Activated CD4-positive, alpha-beta memory T cell treated with anti-CD3 and anti-CD28 coated beads for 36 hours (primary cell): ENCODE results near the gene MRTFB. TPM values are rescaled to one million over a fixed set of nuclear protein-coding genes. Genes with fewer than 3 reads are reported as not detected.

Source experiments
- CTCF ChIA-PET: fragments of 350-600 bp; sonication (Branson Sonifier 250); formaldehyde crosslinking; loops from one replicate; lab custom pipeline; 2021; ENCODE audit warnings: antibody characterized with exemption, inconsistent platforms; lab: Charles Lee
- POLR2A ChIA-PET: fragments of 350-600 bp; sonication (Branson Sonifier 250); formaldehyde crosslinking; loops from one replicate; lab custom pipeline; 2021; ENCODE audit warnings: antibody characterized with exemption; lab: Charles Lee
- DNase-seq: peaks from one replicate; pipeline ENCODE4 v3.0.0-alpha.2; 2020
- H3K27ac Mint-ChIP-seq: one replicate; pipeline ENCODE4 v1.8.0; 2021; ENCODE audit warnings: mixed read lengths
- H3K27me3 Mint-ChIP-seq: one replicate; pipeline ENCODE4 v1.8.0; 2021; ENCODE audit warnings: mixed read lengths
- H3K36me3 Mint-ChIP-seq: one replicate; pipeline ENCODE4 v1.8.0; 2021; ENCODE audit warnings: mixed read lengths
- H3K4me1 Mint-ChIP-seq: one replicate; pipeline ENCODE4 v1.8.0; 2021; ENCODE audit warnings: low read depth, mixed read lengths
- H3K4me3 Mint-ChIP-seq: one replicate; pipeline ENCODE4 v1.8.0; 2021; ENCODE audit warnings: mild to moderate bottlenecking, mixed read lengths
- H3K9me3 Mint-ChIP-seq: one replicate; pipeline ENCODE4 v1.8.0; 2021; ENCODE audit warnings: mixed read lengths
- intact Hi-C: fragments of 100-400 bp; cut with micrococcal nuclease; formaldehyde crosslinking; loops from one replicate; pipeline ENCODE4 v1.15.1; 2023
- total RNA-seq, 2 experiments: library from RNA; stranded (reverse); gene quantifications; one replicate each; pipeline ENCODE4 v1.2.3, GENCODE V29; 2021

The MRTFB gene
- total RNA-seq, 2 experiments from 2014 or later = 8.8 to 9.7 TPM

- Mint-ChIP-seq H3K36me3 (peaks cover 3% of the 10 kb centered on the region), H3K27ac (no peak overlapping the region), H3K4me1 (peaks cover 8% of the 10 kb centered on the region), H3K4me3 (no peak overlapping the region), H3K9me3 (no peaks in the 10 kb centered on the region), H3K27me3 (no peaks in the 10 kb centered on the region)
- no peak for DNase-seq
- CTCF ChIA-PET = interaction anchor here (1.5 kb wide), 1 partner anchor 10 kb away, joined by 4 read pairs; no protein-coding TSS in a partner anchor
- intact Hi-C loops = no loop called here
- POLR2A ChIA-PET = no interaction called here
Measured at GRCh38 chr16:14239791-14240190, 168.7 kb downstream of the MRTFB start.

GRCh38 chr16:14240219-14240843 is 169.2 kb downstream of the MRTFB start:
- H3K4me1 Mint-ChIP-seq = peaks cover 8% of the 10 kb centered on the region
- ChIA-PET POLR2A (no interaction called here), CTCF (interaction anchor here (1.5 to 1.7 kb wide), 2 partner anchors 9 to 317 kb away, joined by 4 to 5 read pairs; no protein-coding TSS in a partner anchor)
- H3K27ac Mint-ChIP-seq = no peak overlapping the region
- no peaks in the 10 kb centered on the region for H3K9me3 Mint-ChIP-seq
- intact Hi-C loops = no loop called here
- no peak for DNase-seq
- H3K27me3 Mint-ChIP-seq = no peaks in the 10 kb centered on the region
- H3K4me3 Mint-ChIP-seq = no peak overlapping the region
- peaks cover 3% of the 10 kb centered on the region for H3K36me3 Mint-ChIP-seq

- H3K4me1 Mint-ChIP-seq = peaks cover 8% of the 10 kb centered on the region
- POLR2A ChIA-PET = no interaction called here
- H3K27me3 Mint-ChIP-seq = no peaks in the 10 kb centered on the region
- CTCF ChIA-PET = interaction anchor here (1.7 kb wide), 1 partner anchor 317 kb away, joined by 5 read pairs; no protein-coding TSS in a partner anchor
- intact Hi-C loops = no loop called here
- peaks cover 4% of the 10 kb centered on the region for H3K36me3 Mint-ChIP-seq
- no peak overlapping the region for H3K4me3 Mint-ChIP-seq
- DNase-seq = no peak
- no peaks in the 10 kb centered on the region for H3K9me3 Mint-ChIP-seq
- H3K27ac Mint-ChIP-seq = no peak overlapping the region
Measured at GRCh38 chr16:14240964-14241363, 169.8 kb downstream of the MRTFB start.

DNA sequence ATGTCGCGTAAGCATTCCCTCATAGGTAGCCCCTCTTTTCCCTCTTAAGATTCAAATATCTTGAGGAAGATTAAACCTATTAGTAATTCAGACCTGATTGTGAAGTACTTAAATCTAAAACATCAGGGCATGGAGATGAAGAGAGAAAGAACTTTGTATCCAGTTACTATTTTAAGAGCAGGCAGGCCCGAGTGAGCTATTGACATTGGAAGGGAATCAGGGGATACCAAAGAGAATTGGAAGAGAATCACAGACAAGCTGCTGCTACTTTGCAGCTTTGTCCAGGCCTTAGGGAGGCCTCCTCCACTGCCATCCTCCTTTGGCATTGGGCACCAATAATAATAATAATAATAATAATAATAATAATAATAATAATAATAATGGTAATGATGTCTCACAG is 170.5 kb downstream of the MRTFB start:
- no peaks in the 10 kb centered on the region for H3K9me3 Mint-ChIP-seq
- intact Hi-C loops = no loop called here
- DNase-seq = no peak
- no peak overlapping the region for H3K27ac Mint-ChIP-seq
- CTCF ChIA-PET = interaction anchor here (1.1 to 1.7 kb wide), 2 partner anchors 318 to 435 kb away, joined by 4 to 5 read pairs; no protein-coding TSS in a partner anchor
- POLR2A ChIA-PET = no interaction called here
- H3K27me3 Mint-ChIP-seq = no peaks in the 10 kb centered on the region
- H3K4me1 Mint-ChIP-seq = peaks cover 8% of the 10 kb centered on the region
- peaks cover 8% of the 10 kb centered on the region for H3K36me3 Mint-ChIP-seq
- no peak overlapping the region for H3K4me3 Mint-ChIP-seq

DNA sequence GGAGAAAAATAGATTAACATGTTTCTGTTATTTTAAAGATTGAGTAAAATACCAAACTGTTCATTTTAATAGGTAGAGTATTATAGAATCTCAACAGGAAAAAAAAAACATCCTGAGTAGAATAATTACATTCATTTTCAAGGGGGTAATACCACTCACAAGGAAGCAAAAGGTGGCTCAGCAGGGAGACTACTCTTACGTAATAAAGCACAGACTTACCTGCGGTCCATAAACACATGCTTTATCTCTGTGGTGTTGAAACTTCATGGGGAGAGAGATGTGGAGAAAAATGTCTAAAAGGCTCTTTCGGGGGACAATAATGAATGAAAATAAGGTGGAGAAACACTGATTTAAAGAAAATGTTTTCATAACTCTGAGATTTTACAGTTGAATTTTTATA is 171.7 kb downstream of the MRTFB start:
- POLR2A ChIA-PET = no interaction called here
- Mint-ChIP-seq H3K27ac (no peak overlapping the region), H3K4me3 (no peak overlapping the region), H3K9me3 (no peaks in the 10 kb centered on the region), H3K36me3 (peaks cover 10% of the 10 kb centered on the region), H3K4me1 (peaks cover 8% of the 10 kb centered on the region), H3K27me3 (no peaks in the 10 kb centered on the region)
- CTCF ChIA-PET = interaction anchor here (0.8 to 4.0 kb wide), 3 partner anchors 11 to 434 kb away, joined by 3 to 15 read pairs (median 4); no protein-coding TSS in a partner anchor
- intact Hi-C loops = no loop called here
- DNase-seq = no peak

DNA sequence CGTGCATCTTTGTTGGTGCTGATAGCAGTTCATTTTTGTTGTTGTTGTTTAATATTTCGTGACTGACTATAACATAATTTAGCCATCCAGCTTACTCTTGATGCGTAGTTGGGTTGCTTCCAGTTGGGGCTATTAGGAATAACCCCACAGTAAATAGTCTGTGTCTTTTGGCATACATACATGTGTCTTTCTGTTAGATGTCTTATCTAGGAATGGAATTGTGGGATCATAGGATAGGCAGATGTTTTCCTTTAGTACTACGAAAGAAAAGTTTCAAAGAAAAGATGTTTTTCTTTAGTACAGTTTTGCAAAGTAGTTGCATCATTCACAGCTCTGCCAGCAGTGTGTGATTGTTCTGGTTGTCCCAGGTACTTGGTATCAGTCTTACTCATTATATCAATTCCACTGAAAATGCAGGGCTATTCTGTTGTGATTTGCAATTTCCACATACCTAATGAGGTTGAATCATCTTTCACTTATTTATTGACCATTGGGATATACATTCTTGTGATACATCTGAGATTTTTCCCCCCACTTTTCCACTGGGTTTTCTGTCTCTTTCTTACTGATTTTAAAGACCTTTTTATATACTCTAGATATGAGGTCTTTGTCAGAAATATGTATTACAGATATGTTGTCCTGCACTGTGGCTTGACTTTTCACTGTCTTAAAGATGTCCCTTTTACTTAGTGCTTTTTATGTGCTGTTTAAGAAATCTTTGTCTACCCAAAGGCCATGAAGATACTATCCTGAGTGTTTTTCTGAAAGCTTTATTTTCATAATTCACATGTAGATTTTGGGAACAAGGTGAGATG is 173.3 kb downstream of the MRTFB start:
- Mint-ChIP-seq H3K27ac (peak overlapping the region; percentile 78), H3K36me3 (peaks cover 15% of the 10 kb centered on the region), H3K4me1 (peaks cover 8% of the 10 kb centered on the region), H3K9me3 (no peaks in the 10 kb centered on the region), H3K4me3 (no peak overlapping the region), H3K27me3 (no peaks in the 10 kb centered on the region)
- ChIA-PET POLR2A (no interaction called here), CTCF (interaction anchor here (1.0 to 4.0 kb wide), 3 partner anchors 10 to 325 kb away, joined by 3 to 15 read pairs (median 7); partner anchors contain the start of gene ERCC4)
- intact Hi-C loops = loop anchor here (5.0 kb wide), 1 partner anchor 322 kb away; the partner anchor contains the start of gene ERCC4
- DNase-seq = no peak

DNA sequence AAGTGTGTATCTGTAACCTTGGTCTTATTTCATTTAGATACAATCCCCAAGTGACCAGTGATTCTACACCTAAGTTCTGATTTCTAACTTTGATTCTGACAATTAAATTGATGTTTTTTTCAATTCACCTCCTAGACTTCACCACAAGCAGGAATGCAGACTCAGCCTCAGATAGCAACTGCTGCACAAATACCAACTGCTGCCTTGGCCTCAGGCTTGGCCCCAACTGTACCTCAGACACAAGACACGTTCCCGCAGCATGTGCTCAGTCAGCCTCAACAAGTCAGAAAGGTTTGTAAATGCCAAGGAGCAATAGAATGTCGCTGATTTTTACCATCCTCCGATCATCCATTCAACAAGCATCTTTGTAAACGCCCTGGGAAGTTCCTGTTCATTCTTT is 177.7 kb downstream of the MRTFB start:
- intact Hi-C loops = loop anchor here (2.0 to 5.0 kb wide), 2 partner anchors 280 to 326 kb away; partner anchors contain the start of gene ERCC4
- CTCF ChIA-PET = interaction anchor here (0.9 to 3.9 kb wide), 10 partner anchors 10 to 330 kb away, joined by 3 to 24 read pairs (median 9); no protein-coding TSS in a partner anchor

DNA sequence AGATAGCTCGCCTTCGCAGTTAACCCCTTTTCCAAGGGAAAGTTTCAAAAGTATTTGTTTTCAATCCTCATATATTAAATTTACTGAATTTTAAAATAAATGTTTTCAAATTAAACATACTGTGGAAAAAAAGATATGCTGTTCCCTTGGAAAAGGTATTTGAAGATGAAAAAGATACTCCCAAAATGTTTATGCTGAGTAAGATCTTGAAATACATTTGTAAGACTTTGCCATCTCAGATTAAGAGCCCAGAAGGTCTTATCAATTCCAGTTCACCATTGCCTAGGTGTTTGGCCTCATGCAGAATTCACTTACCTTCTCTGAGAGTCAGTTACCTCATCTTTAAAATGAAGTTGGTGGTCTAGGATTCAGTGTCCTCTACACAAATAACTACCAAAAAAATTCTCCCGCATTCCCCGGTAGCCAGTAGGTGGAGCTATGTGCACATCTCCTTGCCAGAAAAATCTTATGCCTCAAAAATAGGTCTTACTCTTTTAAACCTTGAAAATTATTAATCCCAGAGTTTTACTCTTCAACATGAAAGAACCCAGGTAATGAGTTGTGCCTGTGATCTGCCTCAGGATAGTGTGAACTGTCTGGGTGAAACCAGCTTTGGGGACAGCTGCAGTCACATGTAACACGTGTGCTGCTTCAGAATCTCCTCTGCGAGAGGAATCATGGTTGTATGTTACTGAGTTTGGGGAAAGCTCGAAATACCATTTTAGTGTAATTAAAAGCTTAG is 178.3 kb downstream of the MRTFB start:
- no peaks in the 10 kb centered on the region for H3K9me3 Mint-ChIP-seq
- H3K27me3 Mint-ChIP-seq = no peaks in the 10 kb centered on the region
- H3K36me3 Mint-ChIP-seq = peaks cover 24% of the 10 kb centered on the region
- peak; percentile 62 for DNase-seq
- no peak overlapping the region for H3K27ac Mint-ChIP-seq
- no peak overlapping the region for H3K4me3 Mint-ChIP-seq
- peaks cover 3% of the 10 kb centered on the region for H3K4me1 Mint-ChIP-seq
- CTCF ChIA-PET = interaction anchor here (0.6 to 3.9 kb wide), 19 partner anchors 9 to 402 kb away, joined by 3 to 24 read pairs (median 4); no protein-coding TSS in a partner anchor
- POLR2A ChIA-PET = no interaction called here
- intact Hi-C loops = loop anchor here (2.0 to 5.0 kb wide), 2 partner anchors 279 to 327 kb away; partner anchors contain the start of gene ERCC4

More for the DNA sequence above, 177.7 kb downstream of the MRTFB start:
- peaks cover 24% of the 10 kb centered on the region for H3K36me3 Mint-ChIP-seq
- POLR2A ChIA-PET = no interaction called here
- H3K9me3 Mint-ChIP-seq = no peaks in the 10 kb centered on the region
- H3K4me3 Mint-ChIP-seq = no peak overlapping the region
- no peak for DNase-seq
- H3K4me1 Mint-ChIP-seq = peaks cover 8% of the 10 kb centered on the region
- no peak overlapping the region for H3K27ac Mint-ChIP-seq
- no peaks in the 10 kb centered on the region for H3K27me3 Mint-ChIP-seq

DNA sequence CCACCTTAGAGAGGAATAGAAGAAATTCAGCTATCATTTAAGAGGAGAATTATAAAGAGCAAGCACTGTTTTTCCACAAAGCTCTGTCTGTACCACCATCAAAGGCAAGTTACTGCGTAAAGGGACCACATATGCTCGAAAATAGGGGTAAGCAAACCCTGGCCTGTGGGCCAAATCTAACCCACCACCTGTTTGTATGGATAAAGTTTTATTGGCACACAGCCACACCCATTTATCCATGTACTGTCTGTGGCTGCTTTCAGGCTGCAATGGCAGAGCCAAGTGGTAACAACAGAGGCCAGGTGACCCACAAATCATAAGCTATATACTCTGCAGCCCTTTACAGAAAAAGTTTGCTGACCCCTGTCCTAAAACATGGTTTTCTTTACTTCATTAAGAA is 180.3 kb downstream of the MRTFB start:
- CTCF ChIA-PET = interaction anchor here (2.1 to 3.9 kb wide), 2 partner anchors 277 to 328 kb away, joined by 6 to 24 read pairs; no protein-coding TSS in a partner anchor
- no peak for DNase-seq
- peaks cover 22% of the 10 kb centered on the region for H3K36me3 Mint-ChIP-seq
- H3K4me1 Mint-ChIP-seq = no peaks in the 10 kb centered on the region
- POLR2A ChIA-PET = no interaction called here
- intact Hi-C loops = no loop called here
- H3K9me3 Mint-ChIP-seq = no peaks in the 10 kb centered on the region
- H3K27me3 Mint-ChIP-seq = no peaks in the 10 kb centered on the region
- no peak overlapping the region for H3K4me3 Mint-ChIP-seq
- no peak overlapping the region for H3K27ac Mint-ChIP-seq

- ChIA-PET POLR2A (no interaction called here), CTCF (no interaction called here)
- no peak for DNase-seq
- intact Hi-C loops = no loop called here
- no peaks in the 10 kb centered on the region for H3K27me3 Mint-ChIP-seq
- H3K36me3 Mint-ChIP-seq = peaks cover 21% of the 10 kb centered on the region
- no peak overlapping the region for H3K4me3 Mint-ChIP-seq
- H3K27ac Mint-ChIP-seq = no peak overlapping the region
- H3K9me3 Mint-ChIP-seq = no peaks in the 10 kb centered on the region
- H3K4me1 Mint-ChIP-seq = no peaks in the 10 kb centered on the region
Measured at GRCh38 chr16:14252860-14253259, 181.7 kb downstream of the MRTFB start.

DNA sequence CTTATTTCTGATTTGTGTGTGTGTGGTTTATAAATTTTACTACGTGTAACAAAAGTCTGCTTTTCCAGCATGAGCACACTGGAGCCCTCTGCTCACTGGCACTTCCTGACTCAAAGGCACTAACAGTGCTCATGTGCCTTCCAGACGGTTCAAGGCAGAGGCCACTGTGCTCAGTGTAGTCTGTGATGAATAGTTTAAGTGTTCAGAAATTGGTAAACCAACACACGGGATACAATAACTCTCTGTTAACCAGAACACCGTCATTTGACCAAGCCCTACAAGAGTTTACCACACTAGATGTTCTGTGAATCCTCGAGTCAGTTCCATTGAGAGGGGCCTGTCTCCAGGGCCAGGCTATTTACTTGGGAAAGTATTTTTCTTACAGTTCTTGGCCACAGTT is 191.9 kb downstream of the MRTFB start:
- H3K9me3 Mint-ChIP-seq = no peaks in the 10 kb centered on the region
- H3K27me3 Mint-ChIP-seq = no peaks in the 10 kb centered on the region
- H3K36me3 Mint-ChIP-seq = peaks cover 35% of the 10 kb centered on the region
- CTCF ChIA-PET = no interaction called here
- intact Hi-C loops = no loop called here
- H3K4me1 Mint-ChIP-seq = no peaks in the 10 kb centered on the region
- no peak overlapping the region for H3K4me3 Mint-ChIP-seq
- DNase-seq = no peak
- POLR2A ChIA-PET = no interaction called here
- H3K27ac Mint-ChIP-seq = no peak overlapping the region
